Trophoblast cell (in vitro differentiated cells and primary cell): Measurements from ENCODE around the gene PKD1L1.

Experiments used
- DNase-seq, 2 donors: peaks; one replicate each; pipeline ENCODE4 v3.0.0-alpha.2; 2016
- H2AFZ ChIP-seq: 2 replicates; pipeline ENCODE4 v1.6.1; 2013; ENCODE audit warnings: low read length, moderate library complexity, mild to moderate bottlenecking; ENCODE audit not compliant: insufficient read depth, poor library complexity
- H2AK5ac ChIP-seq: 2 replicates; pipeline ENCODE4 v1.6.1; 2013; ENCODE audit warnings: mild to moderate bottlenecking, low read length
- H2BK120ac ChIP-seq: 2 replicates; pipeline ENCODE4 v1.6.1; 2013; ENCODE audit warnings: low read length, mild to moderate bottlenecking, moderate library complexity; ENCODE audit not compliant: insufficient read depth, poor library complexity
- H2BK12ac ChIP-seq: 2 replicates; pipeline ENCODE4 v1.6.1; 2013; ENCODE audit warnings: mild to moderate bottlenecking, low read length, moderate library complexity
- H2BK5ac ChIP-seq: 2 replicates; pipeline ENCODE4 v1.6.1; 2013; ENCODE audit warnings: low read length, low read depth, moderate library complexity, mild to moderate bottlenecking; ENCODE audit not compliant: poor library complexity
- H3K14ac ChIP-seq: 2 replicates; pipeline ENCODE4 v1.6.1; 2013; ENCODE audit warnings: mild to moderate bottlenecking, low read length
- H3K18ac ChIP-seq: 2 replicates; pipeline ENCODE4 v1.6.1; 2013; ENCODE audit warnings: mild to moderate bottlenecking, low read length
- H3K23ac ChIP-seq: 2 replicates; pipeline ENCODE4 v1.6.1; 2013; ENCODE audit warnings: low read length
- H3K27ac ChIP-seq: 2 replicates; pipeline ENCODE4 v1.5.1; 2013; ENCODE audit warnings: low read depth, mild to moderate bottlenecking, inconsistent platforms, low read length, moderate library complexity
- H3K27me3 ChIP-seq: 2 replicates; pipeline ENCODE4 v1.6.1; 2013; ENCODE audit warnings: inconsistent platforms, mild to moderate bottlenecking, low read length, moderate library complexity; ENCODE audit not compliant: insufficient read depth
- H3K36me3 ChIP-seq, 2 experiments: 1 replicate in 1 of 2; 2 replicates in 1 of 2; pipeline ENCODE4 v1.6.1; 2013; ENCODE audit warnings: low read length in 2 of 2, mild to moderate bottlenecking in 2 of 2, moderate library complexity in 1 of 2; ENCODE audit not compliant: insufficient read depth in 2 of 2, control insufficient read depth in 1 of 2
- H3K4ac ChIP-seq: 2 replicates; pipeline ENCODE4 v1.6.1; 2013; ENCODE audit warnings: low read depth, mild to moderate bottlenecking, low read length, moderate library complexity
- H3K4me1 ChIP-seq, 2 experiments: 1 replicate in 1 of 2; 2 replicates in 1 of 2; pipeline ENCODE4 v1.6.1; 2013; ENCODE audit warnings: low read length in 2 of 2, mild to moderate bottlenecking in 2 of 2, moderate library complexity in 1 of 2; ENCODE audit not compliant: insufficient read depth in 2 of 2, control insufficient read depth in 1 of 2
- H3K4me2 ChIP-seq: 2 replicates; pipeline ENCODE4 v1.6.1; 2013; ENCODE audit warnings: inconsistent platforms, mild to moderate bottlenecking, low read length, moderate library complexity
- H3K4me3 ChIP-seq: 2 replicates; pipeline ENCODE4 v1.5.1; 2013; ENCODE audit warnings: mild to moderate bottlenecking, low read depth, low read length, inconsistent platforms
- H3K79me1 ChIP-seq: one replicate; pipeline ENCODE4 v1.6.1; 2013; ENCODE audit warnings: low read length
- H3K79me2 ChIP-seq: 2 replicates; pipeline ENCODE4 v1.6.1; 2013; ENCODE audit warnings: low read length, mild to moderate bottlenecking; ENCODE audit not compliant: control insufficient read depth, insufficient read depth, poor library complexity
- H3K9ac ChIP-seq: 2 replicates; pipeline ENCODE4 v1.6.1; 2013; ENCODE audit warnings: mild to moderate bottlenecking, low read length
- H3K9me3 ChIP-seq: 2 replicates; pipeline ENCODE4 v1.6.1; 2013; ENCODE audit warnings: low read depth, mild to moderate bottlenecking, control low read depth, inconsistent platforms, low read length; ENCODE audit not compliant: insufficient read depth
- H4K12ac ChIP-seq: 2 replicates; pipeline ENCODE4 v1.6.1; 2013; ENCODE audit warnings: low read depth, mild to moderate bottlenecking, low read length, moderate library complexity
- H4K8ac ChIP-seq: 2 replicates; pipeline ENCODE4 v1.6.1; 2013; ENCODE audit warnings: low read depth, mild to moderate bottlenecking, low read length, moderate library complexity
- H4K91ac ChIP-seq: one replicate; pipeline ENCODE4 v1.6.1; 2013; ENCODE audit warnings: low read depth, mild to moderate bottlenecking, low read length, moderate library complexity
- WGBS: extraction: QIAGEN DNeasy Blood & Tissue Kit; methylation state at CpG from one replicate; pipeline ENCODE4 v1.1.7; 2013; ENCODE audit warnings: missing lambda C conversion rate; ENCODE audit not compliant: insufficient read length, insufficient coverage; ENCODE audit errors: extremely low coverage; 5-methylcytosine and 5-hydroxymethylcytosine counted together

PKD1L1 gene

DNA sequence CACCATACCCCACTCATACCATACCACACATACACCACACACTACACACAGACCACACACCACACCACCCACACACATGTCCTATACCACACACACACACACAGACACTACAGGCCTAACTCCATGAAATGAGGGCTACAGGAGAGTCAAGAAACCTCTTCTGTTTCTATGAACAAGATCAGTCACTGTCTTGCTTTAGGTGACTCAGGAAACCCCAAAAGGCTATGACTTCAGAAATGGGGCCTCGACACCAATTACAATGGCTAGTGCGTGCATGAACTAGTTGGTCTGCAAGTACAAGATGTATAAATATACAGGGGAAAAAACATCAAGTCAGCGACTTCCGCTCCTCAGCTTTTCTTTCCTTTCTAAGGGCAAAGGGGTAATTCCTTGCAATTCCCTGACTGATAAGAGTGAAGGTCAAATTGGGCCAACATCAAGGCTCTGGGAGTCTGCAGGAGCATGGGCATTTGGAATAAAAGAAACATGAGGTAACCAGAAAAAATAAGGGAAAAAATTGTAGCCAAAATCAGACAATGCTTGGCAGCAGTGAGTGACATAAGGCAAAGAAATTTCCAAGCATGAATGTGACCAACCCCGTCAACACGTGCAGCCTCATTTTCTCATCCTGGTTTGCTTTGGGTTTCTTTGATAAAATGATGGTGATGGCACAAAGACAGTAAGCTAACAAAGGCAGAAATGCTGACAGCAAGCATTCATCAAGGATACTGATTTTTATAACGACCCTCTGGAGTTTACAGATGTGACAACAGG is 1.5 kb downstream of the PKD1L1 start:
- no peak overlapping the region for H2AK5ac ChIP-seq
- H2AFZ ChIP-seq: no peak overlapping the region
- H3K18ac ChIP-seq: no peak overlapping the region
- H3K27me3 ChIP-seq: no peaks in the 10 kb centered on the region
- H3K4me3 ChIP-seq: peak overlapping the region; percentile 65
- no peak overlapping the region for H2BK5ac ChIP-seq
- H3K79me2 ChIP-seq: no peaks in the 10 kb centered on the region
- WGBS: no CpG with 5 or more reads among the region's 7 CpGs
- no peak overlapping the region for H3K4me2 ChIP-seq
- H3K14ac ChIP-seq: no peak overlapping the region
- H2BK120ac ChIP-seq: no peak overlapping the region
- peaks cover 2% of the 10 kb centered on the region for H3K79me1 ChIP-seq
- H4K8ac ChIP-seq: no peak overlapping the region
- H4K12ac ChIP-seq: no peak overlapping the region
- peaks cover 3% of the 10 kb centered on the region for H3K9me3 ChIP-seq
- no peak overlapping the region for H3K4ac ChIP-seq
- no peaks in the 10 kb centered on the region for H3K36me3 ChIP-seq
- peak overlapping the region; percentile 18 for H3K23ac ChIP-seq
- DNase-seq: no peak
- H4K91ac ChIP-seq: no peak overlapping the region
- H2BK12ac ChIP-seq: no peak overlapping the region
- peaks cover 0 to 12% of the 10 kb centered on the region in 2 experiments for H3K4me1 ChIP-seq
- H3K9ac ChIP-seq: no peak overlapping the region
- no peak overlapping the region for H3K27ac ChIP-seq

DNA sequence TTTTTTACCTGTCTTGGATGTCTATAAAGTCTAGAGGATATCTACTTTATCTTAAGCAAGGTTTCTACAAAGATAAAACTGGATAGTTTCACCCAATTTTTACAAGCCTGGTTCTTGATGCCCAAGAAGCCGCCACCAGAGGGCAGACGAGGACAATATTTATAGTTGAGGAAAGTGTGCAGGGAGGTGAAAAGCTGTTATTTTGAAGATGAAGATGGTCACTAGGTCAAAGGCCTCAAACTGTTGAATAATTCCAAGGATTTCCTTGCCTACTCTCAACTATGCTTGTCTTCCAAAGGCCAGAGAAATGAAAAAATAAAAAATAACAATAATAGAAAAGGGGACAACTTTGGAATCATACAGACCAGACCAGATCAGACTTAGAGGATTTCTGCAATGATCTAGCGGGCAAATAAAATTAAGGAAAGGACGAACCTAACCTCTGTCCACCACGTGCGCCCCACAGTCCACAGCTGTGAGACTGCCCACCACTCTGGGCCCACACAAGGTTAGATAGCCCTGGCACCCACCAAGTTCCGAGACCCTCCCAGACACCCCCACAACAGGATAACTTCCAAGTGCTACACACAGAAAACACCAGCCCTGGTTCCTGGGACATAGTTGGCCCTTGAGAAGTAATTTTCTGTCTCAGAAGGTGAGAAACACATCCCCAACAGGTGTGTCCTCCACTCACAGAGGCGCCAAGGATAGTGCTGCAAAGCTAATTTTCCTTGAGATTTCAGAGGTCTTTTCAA is 2.8 kb downstream of the PKD1L1 start:
- Histone ChIP-seq H3K4ac (no peak overlapping the region), H3K14ac (no peak overlapping the region), H3K18ac (no peak overlapping the region), H3K9ac (no peak overlapping the region), H4K91ac (no peak overlapping the region), H3K23ac (no peak overlapping the region), H2BK120ac (no peak overlapping the region), H4K8ac (no peak overlapping the region), H3K79me2 (no peaks in the 10 kb centered on the region), H3K9me3 (peaks cover 3% of the 10 kb centered on the region), H2BK5ac (no peak overlapping the region), H3K4me2 (no peak overlapping the region), H2BK12ac (no peak overlapping the region), H3K79me1 (peaks cover 2% of the 10 kb centered on the region), H3K4me3 (no peak overlapping the region), H3K36me3 (no peaks in the 10 kb centered on the region), H4K12ac (no peak overlapping the region), H3K27me3 (no peaks in the 10 kb centered on the region), H3K27ac (no peak overlapping the region), H2AFZ (no peak overlapping the region), H3K4me1 (peaks cover 4 to 15% of the 10 kb centered on the region in 2 experiments), H2AK5ac (no peak overlapping the region)
- DNase-seq: peak; percentile 48 to 91
- no CpG with 5 or more reads among the region's 8 CpGs for WGBS

DNA sequence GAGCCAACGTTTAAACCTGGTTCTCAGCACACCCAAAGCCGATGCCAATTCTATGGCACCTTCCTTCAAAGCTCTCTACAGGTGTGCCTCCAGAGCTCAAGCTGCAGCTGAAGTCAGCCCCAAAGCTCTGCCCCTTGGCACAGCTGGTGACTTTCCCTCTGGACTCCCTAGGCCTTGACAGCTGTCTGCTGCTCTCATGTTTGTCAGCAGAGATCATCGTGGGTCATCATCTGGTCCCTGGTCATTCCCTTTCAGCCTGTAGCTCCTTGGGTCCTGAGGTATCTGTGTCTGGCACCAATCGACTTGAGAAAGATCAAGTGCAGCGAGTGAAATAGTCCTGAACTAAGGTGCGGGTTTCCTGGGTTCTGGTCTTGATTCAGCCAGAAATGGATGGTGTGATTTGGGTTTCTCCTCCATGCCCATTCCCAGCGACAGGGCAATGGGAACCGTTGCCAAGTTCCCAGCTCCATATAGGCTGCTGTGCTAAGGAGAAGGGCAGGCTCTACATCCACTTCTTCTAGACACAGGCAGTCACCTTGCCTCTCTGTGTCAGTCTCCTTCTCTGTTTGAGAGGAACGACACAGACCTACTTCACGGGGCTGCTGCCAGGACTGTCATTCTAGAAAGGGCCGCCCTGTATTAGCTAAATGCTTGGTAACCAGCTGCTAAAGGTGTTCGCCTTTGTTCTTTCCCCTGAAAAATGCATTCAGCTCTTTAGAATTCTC is 3.6 kb downstream of the PKD1L1 start:
- Histone ChIP-seq H3K18ac (no peak overlapping the region), H4K91ac (no peak overlapping the region), H3K27ac (no peak overlapping the region), H3K79me1 (peaks cover 2% of the 10 kb centered on the region), H2AK5ac (no peak overlapping the region), H3K79me2 (no peaks in the 10 kb centered on the region), H3K4me3 (no peak overlapping the region), H2BK12ac (no peak overlapping the region), H2BK120ac (no peak overlapping the region), H3K23ac (no peak overlapping the region), H3K4ac (no peak overlapping the region), H3K9ac (no peak overlapping the region), H3K14ac (no peak overlapping the region), H3K36me3 (no peaks in the 10 kb centered on the region), H2BK5ac (no peak overlapping the region), H3K4me1 (peaks cover 4 to 18% of the 10 kb centered on the region in 2 experiments), H3K9me3 (peaks cover 3% of the 10 kb centered on the region), H4K8ac (no peak overlapping the region), H2AFZ (no peak overlapping the region), H3K27me3 (no peaks in the 10 kb centered on the region), H3K4me2 (no peak overlapping the region), H4K12ac (no peak overlapping the region)
- whole genome bisulfite sequencing: no CpG with 5 or more reads among the region's 12 CpGs
- no peak for DNase-seq

DNA sequence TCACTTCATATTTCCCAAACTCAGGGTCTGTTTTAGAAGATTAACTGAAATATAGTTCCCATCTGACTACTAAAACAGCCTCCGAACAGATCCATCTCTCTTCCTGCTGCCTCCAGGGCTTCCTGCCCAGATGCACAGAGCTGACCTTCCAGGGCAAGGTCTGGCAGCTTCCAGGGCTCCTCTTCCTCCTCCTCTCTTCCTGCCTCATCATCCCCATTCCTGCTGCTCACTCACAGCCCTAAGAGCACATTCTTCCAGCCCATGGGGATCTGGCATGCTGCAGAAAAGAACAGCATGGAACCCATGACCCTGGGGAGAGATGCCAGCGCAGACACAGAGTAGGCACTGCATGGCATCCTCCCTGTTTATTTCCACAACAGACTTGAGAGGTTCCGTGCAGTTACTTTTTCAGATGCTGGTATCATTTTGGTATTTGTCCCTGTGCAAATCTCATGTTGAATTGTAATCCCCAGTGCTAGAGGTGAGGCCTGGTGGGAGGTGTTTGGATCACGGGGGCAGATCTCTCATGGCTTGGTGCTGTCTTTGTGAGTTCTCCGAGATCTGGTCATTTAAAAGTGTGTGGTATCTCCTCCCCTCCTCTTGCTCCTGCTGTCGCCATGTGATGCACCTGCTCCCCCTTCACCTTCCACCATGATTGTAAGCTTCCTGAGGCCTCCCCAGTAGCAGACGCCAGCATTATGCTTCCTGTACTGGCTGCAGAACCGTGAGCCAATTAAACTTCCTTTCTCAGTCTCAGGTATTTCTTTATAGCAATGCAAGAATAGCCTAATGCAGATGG is 4.4 kb downstream of the PKD1L1 start:
- H2BK12ac ChIP-seq: no peak overlapping the region
- H3K9ac ChIP-seq: no peak overlapping the region
- no peak overlapping the region for H3K4me3 ChIP-seq
- no peaks in the 10 kb centered on the region for H3K79me2 ChIP-seq
- no peak overlapping the region for H3K14ac ChIP-seq
- H2AK5ac ChIP-seq: no peak overlapping the region
- no peak overlapping the region for H3K4ac ChIP-seq
- no peak overlapping the region for H2AFZ ChIP-seq
- peak overlapping the region; percentile 68 for H3K23ac ChIP-seq
- no peak overlapping the region for H3K18ac ChIP-seq
- peaks cover 2% of the 10 kb centered on the region for H3K79me1 ChIP-seq
- no peaks in the 10 kb centered on the region for H3K27me3 ChIP-seq
- no peak overlapping the region for H4K91ac ChIP-seq
- peaks cover 4 to 18% of the 10 kb centered on the region in 2 experiments for H3K4me1 ChIP-seq
- no peak overlapping the region for H3K4me2 ChIP-seq
- no peak for DNase-seq
- no peak overlapping the region for H4K12ac ChIP-seq
- H3K9me3 ChIP-seq: peaks cover 3% of the 10 kb centered on the region
- no peak overlapping the region for H4K8ac ChIP-seq
- no peaks in the 10 kb centered on the region for H3K36me3 ChIP-seq
- WGBS: no CpG with 5 or more reads among the region's 8 CpGs
- no peak overlapping the region for H2BK120ac ChIP-seq
- no peak overlapping the region for H3K27ac ChIP-seq
- H2BK5ac ChIP-seq: no peak overlapping the region
